ENCODE data around the gene DOCK4.

DOCK4 gene

DNA sequence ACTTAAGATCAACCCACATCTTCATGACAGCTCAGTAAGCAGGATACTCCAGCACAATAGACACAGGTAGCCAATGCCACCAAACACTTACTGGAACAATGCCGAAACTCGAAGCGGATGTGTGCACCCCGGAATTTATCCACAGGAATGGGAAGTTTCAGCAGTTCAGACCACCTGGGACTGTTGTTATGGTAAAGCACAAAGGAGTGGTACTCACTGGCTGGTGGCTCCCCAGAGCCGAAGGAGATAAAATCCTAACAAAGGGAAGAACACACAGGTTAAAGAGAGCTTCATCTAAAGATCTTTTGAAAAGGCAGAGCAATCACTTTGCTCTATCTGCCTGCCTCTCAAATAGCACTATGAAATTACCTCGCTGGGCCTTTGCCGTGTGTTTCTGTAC, 305.9 kb downstream of the DOCK4 start:
- no peak for DNase-seq (ENCODE audit: low read depth)
- TF ChIP-seq, protein P1, sequence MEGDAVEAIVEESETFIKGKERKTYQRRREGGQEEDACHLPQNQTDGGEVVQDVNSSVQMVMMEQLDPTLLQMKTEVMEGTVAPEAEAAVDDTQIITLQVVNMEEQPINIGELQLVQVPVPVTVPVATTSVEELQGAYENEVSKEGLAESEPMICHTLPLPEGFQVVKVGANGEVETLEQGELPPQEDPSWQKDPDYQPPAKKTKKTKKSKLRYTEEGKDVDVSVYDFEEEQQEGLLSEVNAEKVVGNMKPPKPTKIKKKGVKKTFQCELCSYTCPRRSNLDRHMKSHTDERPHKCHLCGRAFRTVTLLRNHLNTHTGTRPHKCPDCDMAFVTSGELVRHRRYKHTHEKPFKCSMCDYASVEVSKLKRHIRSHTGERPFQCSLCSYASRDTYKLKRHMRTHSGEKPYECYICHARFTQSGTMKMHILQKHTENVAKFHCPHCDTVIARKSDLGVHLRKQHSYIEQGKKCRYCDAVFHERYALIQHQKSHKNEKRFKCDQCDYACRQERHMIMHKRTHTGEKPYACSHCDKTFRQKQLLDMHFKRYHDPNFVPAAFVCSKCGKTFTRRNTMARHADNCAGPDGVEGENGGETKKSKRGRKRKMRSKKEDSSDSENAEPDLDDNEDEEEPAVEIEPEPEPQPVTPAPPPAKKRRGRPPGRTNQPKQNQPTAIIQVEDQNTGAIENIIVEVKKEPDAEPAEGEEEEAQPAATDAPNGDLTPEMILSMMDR (conservative IDR thresholded peaks at IDR 0.05; ENCODE audit: low read depth, low read length): no peak
- H3K4me3 ChIP-seq (ENCODE audit: low read depth, low read length): no peak overlapping the region

DNA sequence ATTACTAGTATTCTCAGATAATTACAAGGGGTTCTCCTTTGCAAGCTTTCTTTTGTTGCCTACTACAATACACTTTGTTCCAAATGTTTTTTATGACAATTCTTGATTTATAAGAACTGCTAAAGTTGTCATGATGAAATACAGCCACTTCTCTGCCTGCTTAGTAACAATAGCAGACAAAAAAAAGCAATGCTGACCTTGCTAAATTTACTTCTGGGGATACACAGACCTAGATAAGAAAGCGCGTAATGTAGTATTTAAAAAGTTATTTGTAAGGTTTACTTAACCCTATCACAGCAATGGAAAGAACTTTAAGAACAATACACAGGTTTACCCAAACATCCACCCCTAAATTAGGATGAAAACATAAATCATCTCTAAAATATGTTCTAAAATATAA, 311.1 kb downstream of the DOCK4 start:
- H3K4me3 ChIP-seq (ENCODE audit: low read depth, low read length): no peak overlapping the region
- TF ChIP-seq, protein P1 (conservative IDR thresholded peaks at IDR 0.05; ENCODE audit: low read depth, low read length): no peak

DNA sequence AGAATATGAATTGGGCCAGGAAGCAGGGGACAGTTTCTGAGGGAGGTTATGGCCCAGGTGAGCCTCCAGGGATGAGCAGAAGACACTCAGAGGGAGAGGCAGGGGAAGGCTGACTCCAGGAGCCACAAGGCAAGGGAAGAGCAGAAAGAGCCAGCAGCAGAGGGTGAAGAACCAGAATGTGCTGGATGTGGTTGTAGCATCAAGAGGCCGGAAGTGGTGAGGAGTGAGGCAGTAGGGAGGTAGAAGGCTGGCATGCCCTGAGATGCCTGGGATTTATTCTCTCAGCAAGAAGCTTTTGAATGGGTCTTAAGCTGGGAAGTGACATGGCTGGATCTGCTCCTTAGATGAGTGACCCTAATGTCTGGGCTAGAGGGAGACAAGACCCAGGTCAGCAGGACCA, 311.7 kb downstream of the DOCK4 start:
- no peak for DNase-seq (ENCODE audit: low read depth)
- TF ChIP-seq, protein P1 (conservative IDR thresholded peaks at IDR 0.05; ENCODE audit: low read depth, low read length): no peak
- no peak overlapping the region for H3K4me3 ChIP-seq (ENCODE audit: low read depth, low read length)

More for the DNA sequence above, 311.1 kb downstream of the DOCK4 start:
- no peak for DNase-seq (ENCODE audit: low read depth)

DNA sequence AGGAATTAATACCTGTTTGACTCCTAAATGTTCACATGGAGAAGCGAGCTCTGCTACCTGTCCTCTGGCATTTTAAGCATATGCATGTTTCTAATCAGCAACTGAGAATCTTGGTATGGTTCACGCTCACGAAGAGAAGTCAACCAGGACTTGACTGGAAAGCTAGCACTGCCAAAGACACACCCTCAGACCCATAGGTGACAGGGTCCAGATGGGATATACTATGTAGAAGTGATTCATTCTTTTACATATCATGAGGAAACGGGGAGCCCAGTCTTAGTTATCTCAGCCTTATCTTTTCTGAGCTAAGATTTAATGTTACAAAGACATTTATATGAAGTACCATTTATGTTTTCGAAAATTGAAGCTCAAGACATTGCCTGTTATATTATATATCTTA, 313.0 kb downstream of the DOCK4 start:
- H3K4me3 ChIP-seq (ENCODE audit: low read depth, low read length): no peak overlapping the region
- DNase-seq (ENCODE audit: low read depth): no peak
- TF ChIP-seq, protein P1 (conservative IDR thresholded peaks at IDR 0.05; ENCODE audit: low read depth, low read length): no peak

DNA sequence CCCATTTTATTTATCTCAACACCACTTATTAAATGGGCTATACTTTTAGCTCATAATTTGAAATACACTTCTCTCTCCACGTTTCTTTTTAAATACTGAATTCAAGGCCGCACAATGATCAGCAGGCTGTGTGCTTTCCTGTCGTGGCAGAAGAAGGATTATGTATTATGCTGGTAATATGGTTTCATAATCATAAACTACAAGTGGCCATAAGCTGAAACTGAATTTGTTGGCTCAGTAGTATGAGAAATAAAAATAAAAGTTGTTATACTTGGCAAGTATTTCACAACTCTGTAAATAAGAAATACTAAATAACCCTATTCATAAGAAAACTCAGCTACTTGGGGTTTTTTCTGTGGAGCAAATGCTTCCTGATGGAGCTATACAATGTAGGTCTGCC, 313.6 kb downstream of the DOCK4 start:
- H3K4me3 ChIP-seq (ENCODE audit: low read depth, low read length): no peak overlapping the region
- TF ChIP-seq, protein P1 (conservative IDR thresholded peaks at IDR 0.05; ENCODE audit: low read depth, low read length): no peak
- no peak for DNase-seq (ENCODE audit: low read depth)

DNA sequence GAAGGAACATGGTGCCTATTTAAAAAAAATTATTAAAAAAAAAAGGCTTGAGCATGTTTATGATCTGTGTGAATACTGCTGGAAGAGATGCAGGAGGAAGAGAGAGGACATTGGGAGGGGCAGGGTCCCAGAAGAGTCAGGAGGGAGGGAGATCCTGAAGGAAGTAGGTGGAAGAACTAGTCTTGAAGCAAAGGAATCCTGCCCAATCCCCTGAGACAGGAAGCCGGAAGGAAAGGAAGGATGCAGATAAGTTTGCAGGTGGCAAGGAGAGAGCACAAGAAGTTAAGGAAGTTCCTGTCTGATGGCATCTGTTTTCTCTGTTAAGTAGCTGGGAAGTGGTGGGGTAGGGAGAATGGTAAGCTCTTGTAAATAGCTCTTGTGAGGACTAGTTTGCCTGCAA, 318.5 kb downstream of the DOCK4 start:
- no peak for DNase-seq (ENCODE audit: low read depth)
- TF ChIP-seq, protein P1 (conservative IDR thresholded peaks at IDR 0.05; ENCODE audit: low read depth, low read length): no peak
- H3K4me3 ChIP-seq (ENCODE audit: low read depth, low read length): no peak overlapping the region

DNA sequence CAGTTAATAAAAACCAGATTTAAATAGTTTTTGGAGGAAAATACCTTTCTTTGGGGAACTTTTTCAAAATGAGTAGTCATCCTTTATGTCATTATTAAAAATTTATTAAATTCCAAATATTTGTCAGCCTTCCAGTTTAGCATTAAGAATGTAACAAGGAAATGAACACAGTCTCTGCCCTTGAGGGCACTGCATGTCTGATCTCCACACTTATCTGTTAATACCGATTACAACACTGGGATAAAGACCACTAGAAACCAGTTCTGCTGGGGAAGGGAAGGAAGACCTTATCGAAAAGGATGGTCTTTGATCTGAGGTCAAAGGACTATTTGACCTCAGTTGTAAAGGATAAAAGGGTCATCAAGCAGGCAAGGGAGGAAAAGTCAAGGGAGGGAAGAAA, 320.0 kb downstream of the DOCK4 start:
- TF ChIP-seq, protein P1 (conservative IDR thresholded peaks at IDR 0.05; ENCODE audit: low read depth, low read length): no peak
- H3K4me3 ChIP-seq (ENCODE audit: low read depth, low read length): no peak overlapping the region
- no peak for DNase-seq (ENCODE audit: low read depth)
